HG03064 (cell line): Measurements from ENCODE around the gene PCSK6.

Source experiments
- ATAC-seq: cut with Tn5 transposase; IDR thresholded peaks from one replicate; pipeline ENCODE4 v1.9.1; 2021; ENCODE audit warnings: low read depth; ENCODE audit not compliant: unreplicated experiment

The PCSK6 gene

GRCh38 chr15:101450403-101451265 is 38.9 kb downstream of the PCSK6 start:
- no peak for ATAC-seq

GRCh38 chr15:101449471-101450402 is 39.8 kb downstream of the PCSK6 start:
- ATAC-seq = no peak

- ATAC-seq = no peak
Observed at GRCh38 chr15:101448336-101448735, 41.2 kb downstream of the PCSK6 start.

GRCh38 chr15:101447561-101448071 is 41.9 kb downstream of the PCSK6 start:
- ATAC-seq = no peak

- ATAC-seq = no peak
Observed at GRCh38 chr15:101447168-101447533, 42.4 kb downstream of the PCSK6 start.

- ATAC-seq = no peak
Observed at GRCh38 chr15:101446518-101447167, 42.9 kb downstream of the PCSK6 start.

- ATAC-seq = no peak
Observed at GRCh38 chr15:101445562-101446517, 43.7 kb downstream of the PCSK6 start.

GRCh38 chr15:101444807-101445508 is 44.5 kb downstream of the PCSK6 start:
- no peak for ATAC-seq

- ATAC-seq = no peak
Observed at GRCh38 chr15:101444015-101444414, 45.5 kb downstream of the PCSK6 start.

GRCh38 chr15:101442272-101442671 is 47.2 kb downstream of the PCSK6 start:
- ATAC-seq = no peak

GRCh38 chr15:101441696-101442095 is 47.8 kb downstream of the PCSK6 start:
- ATAC-seq = no peak

- ATAC-seq = no peak
Observed at GRCh38 chr15:101440846-101441590, 48.5 kb downstream of the PCSK6 start.

- ATAC-seq = no peak
Observed at GRCh38 chr15:101439920-101440319, 49.6 kb downstream of the PCSK6 start.

- ATAC-seq = no peak
Observed at GRCh38 chr15:101439285-101439919, 50.1 kb downstream of the PCSK6 start.

GRCh38 chr15:101438482-101439284 is 50.8 kb downstream of the PCSK6 start:
- no peak for ATAC-seq

- ATAC-seq = no peak
Observed at GRCh38 chr15:101437618-101438481, 51.7 kb downstream of the PCSK6 start.
